Measurements from ENCODE around the gene MAN2B2.

Gene MAN2B2

DNA sequence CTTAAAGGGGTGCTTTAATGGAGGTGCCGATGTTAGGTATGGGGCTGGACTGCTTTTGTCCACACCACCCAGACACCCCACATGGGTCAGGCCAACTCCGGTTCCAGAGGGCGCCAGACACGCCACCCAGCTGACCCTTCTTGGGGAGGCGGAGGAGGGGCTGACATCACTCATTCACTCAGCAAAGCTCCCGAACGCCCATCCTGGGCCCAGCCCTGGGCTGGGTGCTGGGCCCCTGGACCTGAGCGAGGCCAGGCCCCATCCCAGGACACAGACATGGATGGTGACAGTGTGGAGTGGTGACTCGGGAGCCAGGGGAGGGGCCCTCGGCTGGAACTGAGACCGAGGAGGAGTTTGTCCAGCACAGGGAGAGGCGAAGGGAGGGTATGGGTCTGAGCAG lies 28.1 kb downstream of the MAN2B2 start:
- no peaks in the 10 kb centered on the region for H3K4me1 ChIP-seq (ENCODE audit: control insufficient read depth in 2 of 2, insufficient read depth in 2 of 2, low read length in 2 of 2)
- H3K9me3 ChIP-seq (ENCODE audit: control insufficient read depth in 2 of 2, low read length in 2 of 2), result peaks cover 0 to 5% of the 10 kb centered on the region in 2 donors
- H3K36me3 ChIP-seq (ENCODE audit: control insufficient read depth in 2 of 2, insufficient read depth in 2 of 2, low read length in 2 of 2), result peaks cover 30 to 59% of the 10 kb centered on the region in 2 donors
- no peak overlapping the region for H3K4me3 ChIP-seq (ENCODE audit: low read length in 2 of 2)
- no peaks in the 10 kb centered on the region for H3K27me3 ChIP-seq (ENCODE audit: control insufficient read depth in 2 of 2, insufficient read depth in 2 of 2, low read length in 2 of 2)
- H3K27ac ChIP-seq (ENCODE audit: low read depth in 2 of 2, low read length in 2 of 2), result no peak overlapping the region
- H3K9ac ChIP-seq (ENCODE audit: low read depth in 1 of 2, low read length in 2 of 2), result no peak overlapping the region

DNA sequence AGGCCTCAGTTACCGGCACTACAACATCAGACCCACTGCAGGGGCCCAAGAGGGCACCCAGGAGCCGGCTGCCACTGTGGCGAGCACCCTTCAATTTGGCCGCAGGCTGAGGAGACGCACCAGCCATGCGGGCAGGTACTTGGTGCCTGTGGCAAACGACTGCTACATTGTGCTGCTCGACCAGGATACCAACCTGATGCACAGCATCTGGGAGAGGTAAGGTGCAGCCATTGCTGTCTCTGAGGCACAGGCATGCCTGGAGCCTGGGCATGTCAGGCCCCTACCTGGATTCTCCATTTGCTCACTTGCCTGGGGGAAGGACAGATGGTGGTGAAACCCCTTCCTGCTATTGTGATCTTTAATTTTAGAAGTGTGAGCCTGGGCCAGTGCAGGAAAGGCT lies 30.1 kb downstream of the MAN2B2 start:
- no peak overlapping the region for H3K4me3 ChIP-seq (ENCODE audit: low read length in 2 of 2)
- no peaks in the 10 kb centered on the region for H3K27me3 ChIP-seq (ENCODE audit: control insufficient read depth in 2 of 2, insufficient read depth in 2 of 2, low read length in 2 of 2)
- no peaks in the 10 kb centered on the region for H3K4me1 ChIP-seq (ENCODE audit: control insufficient read depth in 2 of 2, insufficient read depth in 2 of 2, low read length in 2 of 2)
- H3K9ac ChIP-seq (ENCODE audit: low read depth in 1 of 2, low read length in 2 of 2), result no peak overlapping the region
- peaks cover 36 to 62% of the 10 kb centered on the region in 2 donors for H3K36me3 ChIP-seq (ENCODE audit: control insufficient read depth in 2 of 2, insufficient read depth in 2 of 2, low read length in 2 of 2)
- H3K27ac ChIP-seq (ENCODE audit: low read depth in 2 of 2, low read length in 2 of 2), result no peak overlapping the region
- H3K9me3 ChIP-seq (ENCODE audit: control insufficient read depth in 2 of 2, low read length in 2 of 2), result peaks cover 0 to 5% of the 10 kb centered on the region in 2 donors

DNA sequence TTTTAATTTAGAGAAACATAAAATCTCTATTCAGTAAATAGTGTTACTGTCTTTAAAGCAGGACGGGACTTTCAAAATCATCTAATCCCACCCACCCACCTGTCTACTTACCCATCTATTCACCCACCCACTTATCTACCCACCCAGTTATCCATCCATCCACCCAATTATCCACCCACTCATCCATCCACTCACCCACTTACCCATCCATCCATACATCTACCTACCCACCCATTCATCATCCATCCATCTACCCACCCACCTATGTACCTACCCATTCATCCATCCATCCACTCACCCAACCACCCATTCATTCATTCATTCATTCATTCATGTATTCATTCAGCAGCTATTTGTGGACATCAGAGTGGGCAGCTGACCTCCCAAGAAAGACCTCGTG lies 30.6 kb downstream of the MAN2B2 start:
- no peaks in the 10 kb centered on the region for H3K4me1 ChIP-seq (ENCODE audit: control insufficient read depth in 2 of 2, insufficient read depth in 2 of 2, low read length in 2 of 2)
- no peak overlapping the region for H3K4me3 ChIP-seq (ENCODE audit: low read length in 2 of 2)
- peaks cover 32 to 61% of the 10 kb centered on the region in 2 donors for H3K36me3 ChIP-seq (ENCODE audit: control insufficient read depth in 2 of 2, insufficient read depth in 2 of 2, low read length in 2 of 2)
- H3K9ac ChIP-seq (ENCODE audit: low read depth in 1 of 2, low read length in 2 of 2), result no peak overlapping the region
- H3K27ac ChIP-seq (ENCODE audit: low read depth in 2 of 2, low read length in 2 of 2), result no peak overlapping the region
- H3K9me3 ChIP-seq (ENCODE audit: control insufficient read depth in 2 of 2, low read length in 2 of 2), result peaks cover 0 to 5% of the 10 kb centered on the region in 2 donors
- no peaks in the 10 kb centered on the region for H3K27me3 ChIP-seq (ENCODE audit: control insufficient read depth in 2 of 2, insufficient read depth in 2 of 2, low read length in 2 of 2)

DNA sequence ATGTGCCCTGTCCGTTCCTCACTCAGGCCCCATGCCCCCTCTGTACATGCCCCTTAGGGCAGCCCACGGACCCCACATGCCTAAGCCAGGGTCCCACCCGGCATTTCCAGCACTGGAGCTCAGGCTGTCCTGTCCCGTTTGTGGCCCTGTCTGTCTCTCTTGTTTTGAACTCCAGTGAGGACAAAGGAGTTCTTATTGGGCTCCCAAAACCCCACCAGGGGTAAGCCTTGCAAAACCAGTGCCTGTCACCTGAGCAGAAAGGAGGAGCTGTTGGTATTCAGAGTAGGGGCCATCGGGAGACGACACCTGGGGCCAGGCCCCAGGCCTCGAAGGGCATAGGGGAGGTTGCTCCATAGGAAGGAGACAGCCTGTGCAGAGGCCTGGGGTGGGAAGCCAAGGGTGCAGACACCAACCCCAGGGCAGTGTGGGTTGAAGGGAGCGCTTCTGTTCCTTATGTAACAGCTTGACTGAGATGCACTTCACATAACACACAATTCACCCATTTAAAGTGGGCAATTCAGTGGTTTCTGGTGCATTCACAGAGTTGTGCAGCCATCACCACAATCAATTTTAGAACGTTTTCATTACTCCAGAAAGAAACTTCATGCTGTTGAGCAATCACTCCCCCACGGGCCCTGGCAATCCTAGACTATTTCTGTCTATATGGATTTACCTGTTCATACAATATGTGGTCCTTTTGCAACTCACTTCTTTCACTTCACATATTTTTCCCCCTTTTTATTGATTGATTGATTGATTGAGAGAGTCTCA lies 31.7 kb downstream of the MAN2B2 start:
- no peak overlapping the region for H3K27ac ChIP-seq (ENCODE audit: low read depth in 2 of 2, low read length in 2 of 2)
- H3K9me3 ChIP-seq (ENCODE audit: control insufficient read depth in 2 of 2, low read length in 2 of 2), result peaks cover 0 to 5% of the 10 kb centered on the region in 2 donors
- H3K36me3 ChIP-seq (ENCODE audit: control insufficient read depth in 2 of 2, insufficient read depth in 2 of 2, low read length in 2 of 2), result peaks cover 37 to 67% of the 10 kb centered on the region in 2 donors
- no peak overlapping the region for H3K4me3 ChIP-seq (ENCODE audit: low read length in 2 of 2)
- no peaks in the 10 kb centered on the region for H3K27me3 ChIP-seq (ENCODE audit: control insufficient read depth in 2 of 2, insufficient read depth in 2 of 2, low read length in 2 of 2)
- H3K9ac ChIP-seq (ENCODE audit: low read depth in 1 of 2, low read length in 2 of 2), result no peak overlapping the region
- no peaks in the 10 kb centered on the region for H3K4me1 ChIP-seq (ENCODE audit: control insufficient read depth in 2 of 2, insufficient read depth in 2 of 2, low read length in 2 of 2)

DNA sequence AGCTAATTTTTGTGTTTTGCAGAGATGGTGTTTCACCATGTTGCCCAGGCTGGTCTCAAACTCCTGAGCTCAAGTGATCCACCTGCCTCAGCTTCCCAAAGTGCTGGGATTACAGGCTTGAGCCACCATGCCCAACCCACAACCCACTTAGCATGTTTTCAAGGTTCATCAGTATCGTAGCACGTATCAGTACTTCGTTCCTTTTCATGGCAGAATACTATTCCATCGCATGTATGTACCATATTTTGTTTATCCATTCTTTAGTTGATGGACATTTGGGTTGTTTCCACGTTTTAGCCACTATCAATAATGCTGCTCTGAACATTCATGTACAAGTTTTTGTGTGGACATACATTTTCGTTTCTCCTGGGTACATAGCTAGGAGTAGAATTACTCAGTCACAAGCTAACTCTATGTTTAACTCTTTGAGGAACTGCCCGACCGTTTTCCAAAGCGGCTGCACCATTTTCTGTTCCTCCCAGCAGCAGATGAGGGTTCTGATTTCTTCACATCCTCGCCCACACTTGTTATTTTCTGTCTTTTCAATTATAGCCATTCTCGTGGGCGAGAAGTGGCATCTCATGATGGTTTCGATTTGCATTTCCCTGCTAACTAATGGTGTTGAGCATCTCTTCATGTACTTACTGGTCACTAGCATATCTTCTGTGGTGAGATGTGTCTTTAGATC lies 32.5 kb downstream of the MAN2B2 start:
- Histone ChIP-seq H3K9ac (ENCODE audit: low read depth in 1 of 2, low read length in 2 of 2) (no peak overlapping the region), H3K36me3 (ENCODE audit: control insufficient read depth in 2 of 2, insufficient read depth in 2 of 2, low read length in 2 of 2) (peaks cover 39 to 62% of the 10 kb centered on the region in 2 donors), H3K4me1 (ENCODE audit: control insufficient read depth in 2 of 2, insufficient read depth in 2 of 2, low read length in 2 of 2) (no peaks in the 10 kb centered on the region), H3K27ac (ENCODE audit: low read depth in 2 of 2, low read length in 2 of 2) (no peak overlapping the region), H3K27me3 (ENCODE audit: control insufficient read depth in 2 of 2, insufficient read depth in 2 of 2, low read length in 2 of 2) (no peaks in the 10 kb centered on the region), H3K4me3 (ENCODE audit: low read length in 2 of 2) (no peak overlapping the region), H3K9me3 (ENCODE audit: control insufficient read depth in 2 of 2, low read length in 2 of 2) (peaks cover 0 to 5% of the 10 kb centered on the region in 2 donors)

DNA sequence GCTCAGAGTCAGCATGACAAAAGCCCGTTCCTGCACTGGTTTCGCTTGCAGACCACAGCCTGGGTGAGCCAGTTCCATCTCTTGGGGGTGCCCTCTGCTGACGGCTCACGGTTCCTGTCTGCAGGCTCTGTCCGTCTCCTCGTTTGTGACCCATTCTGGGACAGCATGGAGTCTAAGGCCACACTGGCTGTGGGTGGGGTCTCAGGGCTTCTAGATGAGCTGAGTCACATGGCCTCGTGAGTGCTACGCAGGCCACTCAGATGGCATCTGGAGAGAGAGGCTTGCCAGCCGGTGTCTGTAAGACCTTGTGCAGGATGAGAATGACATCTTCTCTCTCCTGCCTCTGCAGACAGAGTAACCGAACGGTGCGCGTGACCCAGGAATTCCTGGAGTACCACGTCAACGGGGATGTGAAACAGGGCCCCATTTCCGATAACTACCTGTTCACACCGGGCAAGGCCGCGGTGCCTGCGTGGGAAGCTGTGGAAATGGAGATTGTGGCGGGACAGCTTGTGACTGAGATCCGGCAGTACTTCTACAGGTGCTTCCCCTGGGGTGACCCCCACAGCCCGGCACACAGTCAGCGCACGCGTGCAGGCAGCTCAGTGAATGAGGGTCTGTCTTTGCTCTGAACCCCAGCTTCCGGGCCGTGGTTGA lies 33.9 kb downstream of the MAN2B2 start:
- Histone ChIP-seq H3K36me3 (ENCODE audit: control insufficient read depth in 2 of 2, insufficient read depth in 2 of 2, low read length in 2 of 2) (peaks cover 43 to 63% of the 10 kb centered on the region in 2 donors), H3K27me3 (ENCODE audit: control insufficient read depth in 2 of 2, insufficient read depth in 2 of 2, low read length in 2 of 2) (no peaks in the 10 kb centered on the region), H3K4me3 (ENCODE audit: low read length in 2 of 2) (no peak overlapping the region), H3K9me3 (ENCODE audit: control insufficient read depth in 2 of 2, low read length in 2 of 2) (peaks cover 0 to 5% of the 10 kb centered on the region in 2 donors), H3K4me1 (ENCODE audit: control insufficient read depth in 2 of 2, insufficient read depth in 2 of 2, low read length in 2 of 2) (no peaks in the 10 kb centered on the region), H3K9ac (ENCODE audit: low read depth in 1 of 2, low read length in 2 of 2) (no peak overlapping the region), H3K27ac (ENCODE audit: low read depth in 2 of 2, low read length in 2 of 2) (no peak overlapping the region)

DNA sequence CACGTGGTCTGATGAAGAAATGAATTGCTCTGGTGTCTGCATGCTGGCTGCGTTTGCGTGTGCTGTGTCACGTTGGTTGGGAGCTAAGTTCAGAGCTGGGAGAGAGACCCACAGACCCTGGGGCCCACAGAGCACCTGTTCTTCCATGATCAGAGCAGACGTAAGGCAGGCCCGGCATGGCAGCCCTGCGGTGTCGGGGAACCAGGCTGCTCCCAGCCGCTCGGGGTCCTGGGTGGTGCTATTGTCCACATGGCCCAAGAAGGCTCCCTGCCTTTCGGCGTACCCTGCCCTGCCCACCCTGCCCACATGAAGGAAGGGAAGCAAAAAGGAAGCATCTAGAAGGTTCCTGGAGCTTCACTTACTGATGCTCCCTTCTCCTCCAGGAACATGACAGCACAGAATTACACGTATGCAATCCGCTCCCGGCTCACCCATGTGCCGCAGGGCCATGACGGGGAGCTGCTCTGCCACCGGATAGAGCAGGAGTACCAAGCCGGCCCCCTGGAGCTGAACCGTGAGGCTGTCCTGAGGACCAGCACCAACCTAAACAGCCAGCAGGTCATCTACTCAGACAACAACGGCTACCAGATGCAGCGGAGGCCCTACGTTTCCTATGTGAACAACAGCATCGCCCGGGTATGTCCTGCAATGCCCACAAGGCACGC lies 34.6 kb downstream of the MAN2B2 start:
- Histone ChIP-seq H3K27ac (ENCODE audit: low read depth in 2 of 2, low read length in 2 of 2) (no peak overlapping the region), H3K4me3 (ENCODE audit: low read length in 2 of 2) (no peak overlapping the region), H3K9ac (ENCODE audit: low read depth in 1 of 2, low read length in 2 of 2) (no peak overlapping the region), H3K9me3 (ENCODE audit: control insufficient read depth in 2 of 2, low read length in 2 of 2) (peaks cover 0 to 5% of the 10 kb centered on the region in 2 donors), H3K27me3 (ENCODE audit: control insufficient read depth in 2 of 2, insufficient read depth in 2 of 2, low read length in 2 of 2) (no peaks in the 10 kb centered on the region), H3K4me1 (ENCODE audit: control insufficient read depth in 2 of 2, insufficient read depth in 2 of 2, low read length in 2 of 2) (no peaks in the 10 kb centered on the region), H3K36me3 (ENCODE audit: control insufficient read depth in 2 of 2, insufficient read depth in 2 of 2, low read length in 2 of 2) (peaks cover 43 to 65% of the 10 kb centered on the region in 2 donors)

DNA sequence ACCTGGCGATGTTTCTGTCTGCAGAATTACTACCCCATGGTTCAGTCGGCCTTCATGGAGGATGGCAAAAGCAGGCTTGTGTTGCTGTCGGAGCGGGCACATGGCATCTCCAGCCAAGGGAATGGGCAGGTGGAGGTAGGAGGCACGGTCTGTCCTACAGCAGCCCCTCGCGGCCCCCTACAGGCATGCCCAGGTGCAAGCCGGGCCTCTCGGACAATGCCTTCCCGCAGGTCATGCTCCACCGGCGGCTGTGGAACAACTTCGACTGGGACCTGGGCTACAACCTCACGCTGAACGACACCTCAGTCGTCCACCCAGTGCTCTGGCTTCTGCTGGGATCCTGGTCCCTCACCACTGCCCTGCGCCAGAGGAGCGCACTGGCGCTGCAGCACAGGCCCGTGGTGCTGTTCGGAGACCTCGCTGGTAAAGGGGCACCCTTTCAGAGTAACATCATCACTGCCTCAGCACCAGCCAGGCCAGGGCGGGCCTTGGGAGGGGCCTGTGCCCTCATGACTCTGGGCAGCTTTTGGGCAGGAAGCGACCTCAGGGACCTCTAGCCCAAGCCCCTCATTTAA lies 36.0 kb downstream of the MAN2B2 start:
- Histone ChIP-seq H3K9ac (ENCODE audit: low read depth in 1 of 2, low read length in 2 of 2) (no peak overlapping the region), H3K4me1 (ENCODE audit: control insufficient read depth in 2 of 2, insufficient read depth in 2 of 2, low read length in 2 of 2) (no peaks in the 10 kb centered on the region), H3K4me3 (ENCODE audit: low read length in 2 of 2) (no peak overlapping the region), H3K27me3 (ENCODE audit: control insufficient read depth in 2 of 2, insufficient read depth in 2 of 2, low read length in 2 of 2) (no peaks in the 10 kb centered on the region), H3K9me3 (ENCODE audit: control insufficient read depth in 2 of 2, low read length in 2 of 2) (no peaks in the 10 kb centered on the region), H3K27ac (ENCODE audit: low read depth in 2 of 2, low read length in 2 of 2) (no peak overlapping the region), H3K36me3 (ENCODE audit: control insufficient read depth in 2 of 2, insufficient read depth in 2 of 2, low read length in 2 of 2) (peaks cover 33 to 63% of the 10 kb centered on the region in 2 donors)

DNA sequence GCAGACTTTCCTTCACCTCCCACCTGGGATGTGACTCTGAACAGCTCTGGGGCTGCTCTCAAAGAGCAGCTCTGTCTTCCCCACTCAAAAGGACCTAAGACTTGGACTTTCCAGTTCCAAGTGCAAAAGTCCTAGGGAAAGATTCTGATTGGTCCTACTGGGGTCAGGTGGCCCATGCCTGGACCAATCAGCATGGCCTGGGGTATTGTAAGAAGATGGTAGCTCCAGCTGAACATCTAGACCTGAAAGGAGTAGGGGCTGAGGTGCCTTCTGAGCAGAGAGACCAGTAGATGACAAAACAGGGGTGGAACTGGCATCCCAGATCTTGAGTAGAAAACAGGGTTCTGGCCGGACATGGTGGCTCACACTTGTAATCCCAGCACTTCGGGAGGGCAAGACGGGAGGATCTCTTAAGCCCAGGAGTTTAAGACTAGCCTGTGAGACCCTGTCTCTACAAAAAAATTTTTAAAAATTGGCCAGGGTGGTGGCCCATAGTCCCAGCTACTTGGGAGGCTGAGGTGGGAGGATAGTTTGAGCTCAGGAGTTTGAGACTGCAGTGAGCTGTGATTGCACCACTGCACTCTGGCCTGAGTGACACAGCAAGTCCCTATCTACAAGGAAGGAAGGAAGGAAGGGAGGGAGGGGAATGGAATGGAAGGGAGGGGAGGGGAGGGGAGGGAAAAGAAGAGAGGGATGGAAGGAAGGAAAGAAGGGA lies 38.1 kb downstream of the MAN2B2 start:
- Histone ChIP-seq H3K4me1 (ENCODE audit: control insufficient read depth in 2 of 2, insufficient read depth in 2 of 2, low read length in 2 of 2) (no peaks in the 10 kb centered on the region), H3K36me3 (ENCODE audit: control insufficient read depth in 2 of 2, insufficient read depth in 2 of 2, low read length in 2 of 2) (peaks cover 39 to 62% of the 10 kb centered on the region in 2 donors), H3K4me3 (ENCODE audit: low read length in 2 of 2) (no peak overlapping the region)

More for the DNA sequence above, 38.1 kb downstream of the MAN2B2 start:
- Histone ChIP-seq H3K27ac (ENCODE audit: low read depth in 2 of 2, low read length in 2 of 2) (no peak overlapping the region), H3K9ac (ENCODE audit: low read depth in 1 of 2, low read length in 2 of 2) (no peak overlapping the region), H3K9me3 (ENCODE audit: control insufficient read depth in 2 of 2, low read length in 2 of 2) (no peaks in the 10 kb centered on the region), H3K27me3 (ENCODE audit: control insufficient read depth in 2 of 2, insufficient read depth in 2 of 2, low read length in 2 of 2) (no peaks in the 10 kb centered on the region)
